GM19023 (cell line): Measurements from ENCODE around the gene TSPAN8.
"Not testable (repeated sequence)": the region's sequence is repeated elsewhere in the genome, so short reads cannot be mapped to it uniquely, and the experiment has no call there.

ENCODE experiments used
- ATAC-seq: cut with Tn5 transposase; IDR thresholded peaks from one replicate; pipeline ENCODE4 v1.9.1; 2021; ENCODE audit warnings: mild to moderate bottlenecking, moderate library complexity; ENCODE audit not compliant: unreplicated experiment

Gene TSPAN8

GRCh38 chr12:71129364-71129763, 28.4 kb downstream of the TSPAN8 start:
- no peak for ATAC-seq

- no peak for ATAC-seq
Observed at GRCh38 chr12:71128191-71128788, 29.5 kb downstream of the TSPAN8 start.

- no peak for ATAC-seq
Observed at GRCh38 chr12:71125949-71126348, 31.9 kb downstream of the TSPAN8 start.

GRCh38 chr12:71125515-71125914, 32.3 kb downstream of the TSPAN8 start:
- ATAC-seq: no peak

GRCh38 chr12:71124835-71125460, 32.9 kb downstream of the TSPAN8 start:
- ATAC-seq: no peak

GRCh38 chr12:71113148-71113547, 44.7 kb downstream of the TSPAN8 start:
- ATAC-seq: not testable (repeated sequence)

- ATAC-seq: no peak
Observed at GRCh38 chr12:71109834-71110233, 48.0 kb downstream of the TSPAN8 start.

- no peak for ATAC-seq
Observed at GRCh38 chr12:71108355-71108754, 49.4 kb downstream of the TSPAN8 start.

- no peak for ATAC-seq
Observed at GRCh38 chr12:71107936-71108335, 49.9 kb downstream of the TSPAN8 start.

GRCh38 chr12:71105956-71106355, 51.8 kb downstream of the TSPAN8 start:
- no peak for ATAC-seq

- no peak for ATAC-seq
Observed at GRCh38 chr12:71092290-71092689, 65.5 kb downstream of the TSPAN8 start.

- no peak for ATAC-seq
Observed at GRCh38 chr12:71090971-71091370, 66.8 kb downstream of the TSPAN8 start.

- no peak for ATAC-seq
Observed at GRCh38 chr12:71085575-71085974, 72.2 kb downstream of the TSPAN8 start.

GRCh38 chr12:71075743-71076142, 82.1 kb downstream of the TSPAN8 start:
- ATAC-seq: no peak
